ENCODE data around the gene SPATS2. TPM values are rescaled to one million over a fixed set of nuclear protein-coding genes. Genes with fewer than 3 reads are reported as not detected.
"Not testable (repeated sequence)": the region's sequence is repeated elsewhere in the genome, so short reads cannot be mapped to it uniquely, and the experiment has no call there.

The SPATS2 gene
- total RNA-seq, 1 donor from 2014 or later, result 49.5 TPM

- peaks cover 6% of the 10 kb centered on the region for H3K36me3 ChIP-seq
- Mint-ChIP-seq H3K36me3 (peaks cover 26% of the 10 kb centered on the region), H3K9me3 (peaks cover 4% of the 10 kb centered on the region), H3K4me3 (no peak overlapping the region), H3K27ac (no peak overlapping the region), H3K27me3 (ENCODE audit: insufficient read depth, low read depth) (no peaks in the 10 kb centered on the region), H3K4me1 (peaks cover 8% of the 10 kb centered on the region)
- H3K9ac ChIP-seq, result no peak overlapping the region
- DNase-seq (ENCODE audit: low spot score), result no peak
- peaks cover 63% of the 10 kb centered on the region for H3K79me2 ChIP-seq (ENCODE audit: low read depth)
- no peak overlapping the region for H3K27ac ChIP-seq
- H3K4me2 ChIP-seq, result no peak overlapping the region
- H3F3A ChIP-seq (ENCODE audit: low read depth), result no peaks in the 10 kb centered on the region
- no peaks in the 10 kb centered on the region for H3K9me3 ChIP-seq (ENCODE audit: low read depth)
- H3K4me1 ChIP-seq, result peaks cover 14% of the 10 kb centered on the region
- no peaks in the 10 kb centered on the region for H3K27me3 ChIP-seq
- no peak overlapping the region for H2AFZ ChIP-seq (replicated peaks)
- peaks cover 14% of the 10 kb centered on the region for H4K20me1 ChIP-seq (ENCODE audit: low read depth)
- no peak overlapping the region for H3K4me3 ChIP-seq
- TF ChIP-seq CTCF (IDR thresholded peaks at IDR 0.05) (no peak), EZH2phosphoT487 (IDR thresholded peaks at IDR 0.05) (no peak), EZH2 (IDR thresholded peaks at IDR 0.05) (no peak)
Measured at GRCh38 chr12:49422114-49422513, 54.9 kb downstream of the SPATS2 start.

- DNase-seq (ENCODE audit: low spot score), result no peak
- TF ChIP-seq CTCF (IDR thresholded peaks at IDR 0.05) (no peak), EZH2 (IDR thresholded peaks at IDR 0.05) (no peak), EZH2phosphoT487 (IDR thresholded peaks at IDR 0.05) (no peak)
Measured at GRCh38 chr12:49428793-49429192, 61.5 kb downstream of the SPATS2 start.

GRCh38 chr12:49432616-49433015 is 65.4 kb downstream of the SPATS2 start:
- H3K4me1 ChIP-seq, result no peaks in the 10 kb centered on the region
- H3K4me3 Mint-ChIP-seq, result no peak overlapping the region
- TF ChIP-seq EZH2phosphoT487 (IDR thresholded peaks at IDR 0.05) (no peak), EZH2 (IDR thresholded peaks at IDR 0.05) (no peak), CTCF (IDR thresholded peaks at IDR 0.05) (no peak)
- H3K36me3 Mint-ChIP-seq, result peaks cover 12% of the 10 kb centered on the region
- H3K4me1 Mint-ChIP-seq, result no peaks in the 10 kb centered on the region
- H3F3A ChIP-seq (ENCODE audit: low read depth), result no peaks in the 10 kb centered on the region
- H3K27ac Mint-ChIP-seq, result no peak overlapping the region
- no peaks in the 10 kb centered on the region for H4K20me1 ChIP-seq (ENCODE audit: low read depth)
- H3K4me3 ChIP-seq, result no peak overlapping the region
- no peak overlapping the region for H3K27ac ChIP-seq
- no peak for DNase-seq (ENCODE audit: low spot score)
- no peak overlapping the region for H3K9ac ChIP-seq
- no peaks in the 10 kb centered on the region for H3K27me3 Mint-ChIP-seq (ENCODE audit: insufficient read depth, low read depth)
- no peaks in the 10 kb centered on the region for H3K27me3 ChIP-seq
- H3K4me2 ChIP-seq, result no peak overlapping the region
- no peaks in the 10 kb centered on the region for H3K36me3 ChIP-seq
- H3K9me3 Mint-ChIP-seq, result peaks cover 13% of the 10 kb centered on the region
- H3K9me3 ChIP-seq (ENCODE audit: low read depth), result no peaks in the 10 kb centered on the region
- H2AFZ ChIP-seq (replicated peaks), result no peak overlapping the region
- H3K79me2 ChIP-seq (ENCODE audit: low read depth), result peaks cover 23% of the 10 kb centered on the region

More at GRCh38 chr12:49428793-49429192, 61.5 kb downstream of the SPATS2 start:
- no peak overlapping the region for H3K9ac ChIP-seq
- H4K20me1 ChIP-seq (ENCODE audit: low read depth), result no peaks in the 10 kb centered on the region
- no peaks in the 10 kb centered on the region for H3K4me1 ChIP-seq
- no peaks in the 10 kb centered on the region for H3K27me3 Mint-ChIP-seq (ENCODE audit: insufficient read depth, low read depth)
- H3F3A ChIP-seq (ENCODE audit: low read depth), result no peaks in the 10 kb centered on the region
- peaks cover 6% of the 10 kb centered on the region for H3K36me3 ChIP-seq
- no peak overlapping the region for H3K27ac ChIP-seq
- H2AFZ ChIP-seq (replicated peaks), result no peak overlapping the region
- H3K4me2 ChIP-seq, result no peak overlapping the region
- peaks cover 9% of the 10 kb centered on the region for H3K9me3 Mint-ChIP-seq
- H3K36me3 Mint-ChIP-seq, result peaks cover 25% of the 10 kb centered on the region
- H3K4me3 Mint-ChIP-seq, result no peak overlapping the region
- H3K27me3 ChIP-seq, result no peaks in the 10 kb centered on the region
- no peaks in the 10 kb centered on the region for H3K9me3 ChIP-seq (ENCODE audit: low read depth)
- H3K4me3 ChIP-seq, result no peak overlapping the region
- peaks cover 43% of the 10 kb centered on the region for H3K79me2 ChIP-seq (ENCODE audit: low read depth)
- no peak overlapping the region for H3K27ac Mint-ChIP-seq
- no peaks in the 10 kb centered on the region for H3K4me1 Mint-ChIP-seq

GRCh38 chr12:49436799-49437198 is 69.5 kb downstream of the SPATS2 start:
- Mint-ChIP-seq H3K9me3 (peaks cover 17% of the 10 kb centered on the region), H3K36me3 (peaks cover 11% of the 10 kb centered on the region)
- not testable (repeated sequence) for H3K4me2 ChIP-seq; H3K4me1 ChIP-seq; H3K4me3 ChIP-seq; H3K27ac Mint-ChIP-seq; H3K9me3 ChIP-seq (ENCODE audit: low read depth); H3F3A ChIP-seq (ENCODE audit: low read depth); H3K4me3 Mint-ChIP-seq; H3K4me1 Mint-ChIP-seq; DNase-seq (ENCODE audit: low spot score); H3K27ac ChIP-seq; H3K79me2 ChIP-seq (ENCODE audit: low read depth); H3K9ac ChIP-seq; H3K36me3 ChIP-seq; H4K20me1 ChIP-seq (ENCODE audit: low read depth); H3K27me3 ChIP-seq; H2AFZ ChIP-seq (replicated peaks); H3K27me3 Mint-ChIP-seq (ENCODE audit: insufficient read depth, low read depth)
